Neural cell (in vitro differentiated cells): Measurements from ENCODE around the gene AKAP5. TPM values are rescaled to one million over a fixed set of nuclear protein-coding genes. Genes with fewer than 3 reads are reported as not detected.

Experiments used
- H2AFZ ChIP-seq: fragments of 200-600, 300-800 bp; sonication (generic), shearing (Covaris generic); 2 replicates; pipeline ENCODE4 v1.6.0; 2014; ENCODE audit warnings: low read depth, mild to moderate bottlenecking, antibody characterized with exemption, low read length, moderate library complexity
- H3F3A ChIP-seq: fragments of 200-600 bp; shearing (Covaris generic); 2 replicates; pipeline ENCODE4 v1.6.1; 2016; ENCODE audit warnings: mild to moderate bottlenecking, moderate library complexity, mixed read lengths, antibody characterized with exemption, low read length; ENCODE audit not compliant: insufficient read depth, poor library complexity, severe bottlenecking
- H3K27ac ChIP-seq: fragments of 200-600, 300-800 bp; sonication (generic), shearing (Covaris generic); 2 replicates; pipeline ENCODE4 v1.5.1; 2014; ENCODE audit warnings: mild to moderate bottlenecking, low read length, moderate library complexity
- H3K27me3 ChIP-seq: fragments of 300-800, 200-600 bp; sonication (generic), shearing (Covaris generic); 2 replicates; pipeline ENCODE4 v1.6.0; 2014; ENCODE audit warnings: mild to moderate bottlenecking, low read depth, low read length, moderate library complexity; ENCODE audit not compliant: insufficient read depth
- H3K36me3 ChIP-seq: fragments of 300-800, 200-600 bp; sonication (generic), shearing (Covaris generic); 2 replicates; pipeline ENCODE4 v1.5.1; 2014; ENCODE audit warnings: mild to moderate bottlenecking, antibody characterized with exemption, low read length, moderate library complexity; ENCODE audit not compliant: insufficient read depth
- H3K4me2 ChIP-seq: fragments of 300-800, 200-600 bp; sonication (generic), shearing (Covaris generic); 2 replicates; pipeline ENCODE4 v1.6.0; 2014; ENCODE audit warnings: mild to moderate bottlenecking, low read length
- H3K4me3 ChIP-seq: fragments of 300-800, 200-600 bp; sonication (generic), shearing (Covaris generic); 2 replicates; pipeline ENCODE4 v1.5.1; 2014; ENCODE audit warnings: mild to moderate bottlenecking, low read length, moderate library complexity
- H3K79me2 ChIP-seq: fragments of 200-600 bp; shearing (Covaris generic); replicated peaks from 2 replicates; pipeline ENCODE4 v1.6.0; 2014; ENCODE audit warnings: mild to moderate bottlenecking, low read length, moderate library complexity; ENCODE audit not compliant: insufficient read depth
- H3K9ac ChIP-seq: fragments of 300-800, 200-600 bp; sonication (generic), shearing (Covaris generic); 2 replicates; pipeline ENCODE4 v1.6.1; 2016; ENCODE audit warnings: mild to moderate bottlenecking, low read length, mixed read lengths
- H3K9me2 ChIP-seq: fragments of 200-600 bp; shearing (Covaris generic); 2 replicates; pipeline ENCODE4 v1.6.1; 2016; ENCODE audit warnings: mild to moderate bottlenecking, low read length, mixed read lengths; ENCODE audit not compliant: insufficient read depth
- H3K9me3 ChIP-seq: fragments of 200-600, 300-800 bp; sonication (generic), shearing (Covaris generic); 2 replicates; pipeline ENCODE4 v1.6.1; 2016; ENCODE audit warnings: mild to moderate bottlenecking, mixed run types, low read length, moderate library complexity, mixed read lengths
- H4K20me1 ChIP-seq: fragments of 200-600 bp; shearing (Covaris generic); 2 replicates; pipeline ENCODE4 v1.6.1; 2016; ENCODE audit warnings: mild to moderate bottlenecking, mixed run types; ENCODE audit not compliant: insufficient read depth
- CTCF ChIP-seq: fragments of 450-650 bp; IDR thresholded peaks from 2 replicates; pipeline ENCODE4 v1.5.1; 2014; ENCODE audit warnings: antibody characterized with exemption, mild to moderate bottlenecking, moderate library complexity; ENCODE audit not compliant: poor library complexity, severe bottlenecking
- EZH2 ChIP-seq: fragments of 200-600, 300-800 bp; shearing (Covaris generic), sonication (generic); IDR thresholded peaks from 2 replicates; pipeline ENCODE4 v1.6.1; 2014; ENCODE audit warnings: antibody characterized with exemption, low read length, borderline replicate concordance, mild to moderate bottlenecking; ENCODE audit not compliant: insufficient read depth, poor library complexity, severe bottlenecking
- POLR2AphosphoS5 ChIP-seq: IDR thresholded peaks from 2 replicates; pipeline ENCODE4 v1.6.1; 2012
- RAD21 ChIP-seq: fragments of 450-650 bp; conservative IDR thresholded peaks from 2 replicates; pipeline ENCODE4 v1.6.1; 2014; ENCODE audit warnings: antibody characterized with exemption, mild to moderate bottlenecking, moderate library complexity
- REST ChIP-seq: IDR thresholded peaks from 2 replicates; pipeline ENCODE4 v1.6.1; 2012; ENCODE audit warnings: borderline replicate concordance
- SMC3 ChIP-seq: fragments of 450-650 bp; conservative IDR thresholded peaks from 2 replicates; pipeline ENCODE4 v1.6.1; 2014; ENCODE audit warnings: antibody characterized with exemption, mild to moderate bottlenecking, moderate library complexity; ENCODE audit not compliant: poor library complexity
- TAF1 ChIP-seq: IDR thresholded peaks from 2 replicates; pipeline ENCODE4 v1.6.1; 2012; ENCODE audit warnings: low read depth
- polyA plus RNA-seq: library from polyadenylated mRNA; depleted of rRNA; stranded (reverse); fragments of >200 nt; gene quantifications from 2 replicates; pipeline ENCODE4 v1.2.3, GENCODE V29; 2014

Gene AKAP5
- polyA plus RNA-seq, 1 donor from 2014 or later: 1.8 TPM

- TF ChIP-seq POLR2AphosphoS5: no peak
- TF ChIP-seq EZH2: no peak
- no peak for TF ChIP-seq REST
Measured at GRCh38 chr14:64463195-64463594, 2.1 kb upstream of the AKAP5 start.

GRCh38 chr14:64463873-64464272 is 1.4 kb upstream of the AKAP5 start:
- H3K9me2 ChIP-seq: no peaks in the 10 kb centered on the region
- H3K36me3 ChIP-seq: no peaks in the 10 kb centered on the region
- TF ChIP-seq CTCF: no peak
- H3K9ac ChIP-seq: no peak overlapping the region
- H2AFZ ChIP-seq: no peak overlapping the region
- no peak overlapping the region for H3K4me2 ChIP-seq
- H3K9me3 ChIP-seq: no peaks in the 10 kb centered on the region
- H3F3A ChIP-seq: no peaks in the 10 kb centered on the region
- H3K4me3 ChIP-seq: no peak overlapping the region
- no peaks in the 10 kb centered on the region for H3K27me3 ChIP-seq
- no peak overlapping the region for H3K27ac ChIP-seq
- no peaks in the 10 kb centered on the region for H4K20me1 ChIP-seq
- H3K79me2 ChIP-seq: no peaks in the 10 kb centered on the region

More at GRCh38 chr14:64463195-64463594, 2.1 kb upstream of the AKAP5 start:
- H4K20me1 ChIP-seq: no peaks in the 10 kb centered on the region
- no peak overlapping the region for H3K27ac ChIP-seq
- no peak overlapping the region for H3K4me3 ChIP-seq
- no peaks in the 10 kb centered on the region for H3F3A ChIP-seq
- no peak overlapping the region for H3K4me2 ChIP-seq
- no peaks in the 10 kb centered on the region for H3K27me3 ChIP-seq
- no peaks in the 10 kb centered on the region for H3K9me3 ChIP-seq
- no peaks in the 10 kb centered on the region for H3K36me3 ChIP-seq
- H2AFZ ChIP-seq: no peak overlapping the region
- H3K79me2 ChIP-seq: no peaks in the 10 kb centered on the region
- H3K9me2 ChIP-seq: no peaks in the 10 kb centered on the region
- H3K9ac ChIP-seq: no peak overlapping the region

GRCh38 chr14:64464651-64465050 is 648 bp upstream of the AKAP5 start:
- no peaks in the 10 kb centered on the region for H3K79me2 ChIP-seq
- H3K27me3 ChIP-seq: no peaks in the 10 kb centered on the region
- H3K9me2 ChIP-seq: no peaks in the 10 kb centered on the region
- H4K20me1 ChIP-seq: no peaks in the 10 kb centered on the region
- H2AFZ ChIP-seq: peak overlapping the region; percentile 7
- H3K4me3 ChIP-seq: peak overlapping the region; percentile 91
- no peak overlapping the region for H3K27ac ChIP-seq
- H3F3A ChIP-seq: no peaks in the 10 kb centered on the region
- no peaks in the 10 kb centered on the region for H3K36me3 ChIP-seq
- peak overlapping the region; percentile 46 for H3K4me2 ChIP-seq
- H3K9me3 ChIP-seq: no peaks in the 10 kb centered on the region
- TF ChIP-seq POLR2AphosphoS5: no peak
- TF ChIP-seq CTCF: no peak
- TF ChIP-seq SMC3: no peak
- TF ChIP-seq RAD21: no peak
- TF ChIP-seq TAF1: no peak
- TF ChIP-seq EZH2: no peak
- H3K9ac ChIP-seq: peak overlapping the region; percentile 70
